ENCODE data around the gene CLCN4. TPM values are rescaled to one million over a fixed set of nuclear protein-coding genes. Genes with fewer than 3 reads are reported as not detected.

The CLCN4 gene
- polyA plus RNA-seq, 1 donor: 1.9 TPM

- Histone ChIP-seq H3K27ac (ENCODE audit: low read length) (no peak overlapping the region), H3K36me3 (ENCODE audit: control insufficient read depth, insufficient read depth, low read length) (no peaks in the 10 kb centered on the region), H3K27me3 (ENCODE audit: control insufficient read depth, insufficient read depth, low read length) (no peaks in the 10 kb centered on the region), H3K4me3 (ENCODE audit: low read length) (no peak overlapping the region), H3K9me3 (ENCODE audit: control insufficient read depth, low read depth, low read length) (no peaks in the 10 kb centered on the region), H3K4me1 (ENCODE audit: control insufficient read depth, insufficient read depth, low read length) (no peaks in the 10 kb centered on the region)
- DNase-seq: no peak
- no CpG with 5 or more reads among the region's 24 CpGs for WGBS (ENCODE audit: insufficient coverage, low lambda C conversion rate)
Measured at GRCh38 chrX:10213716-10214115, 56.9 kb downstream of the CLCN4 start.

GRCh38 chrX:10216208-10216607 is 59.4 kb downstream of the CLCN4 start:
- no peak for DNase-seq
- no CpG with 5 or more reads among the region's 8 CpGs for WGBS (ENCODE audit: insufficient coverage, low lambda C conversion rate)
- H3K4me3 ChIP-seq (ENCODE audit: low read length): no peak overlapping the region
- no peaks in the 10 kb centered on the region for H3K36me3 ChIP-seq (ENCODE audit: control insufficient read depth, insufficient read depth, low read length)
- no peaks in the 10 kb centered on the region for H3K4me1 ChIP-seq (ENCODE audit: control insufficient read depth, insufficient read depth, low read length)
- H3K27me3 ChIP-seq (ENCODE audit: control insufficient read depth, insufficient read depth, low read length): no peaks in the 10 kb centered on the region
- no peak overlapping the region for H3K27ac ChIP-seq (ENCODE audit: low read length)
- H3K9me3 ChIP-seq (ENCODE audit: control insufficient read depth, low read depth, low read length): no peaks in the 10 kb centered on the region

- Histone ChIP-seq H3K27ac (ENCODE audit: low read length) (no peak overlapping the region), H3K9me3 (ENCODE audit: control insufficient read depth, low read depth, low read length) (no peaks in the 10 kb centered on the region)
Measured at GRCh38 chrX:10217198-10217597, 60.4 kb downstream of the CLCN4 start.

GRCh38 chrX:10221651-10222050 is 64.9 kb downstream of the CLCN4 start:
- Histone ChIP-seq H3K36me3 (ENCODE audit: control insufficient read depth, insufficient read depth, low read length) (no peaks in the 10 kb centered on the region), H3K4me1 (ENCODE audit: control insufficient read depth, insufficient read depth, low read length) (no peaks in the 10 kb centered on the region), H3K4me3 (ENCODE audit: low read length) (no peak overlapping the region), H3K27me3 (ENCODE audit: control insufficient read depth, insufficient read depth, low read length) (no peaks in the 10 kb centered on the region), H3K9me3 (ENCODE audit: control insufficient read depth, low read depth, low read length) (no peaks in the 10 kb centered on the region), H3K27ac (ENCODE audit: low read length) (no peak overlapping the region)
- no CpG with 5 or more reads among the region's 6 CpGs for WGBS (ENCODE audit: insufficient coverage, low lambda C conversion rate)
- DNase-seq: no peak

More at GRCh38 chrX:10217198-10217597, 60.4 kb downstream of the CLCN4 start:
- WGBS (ENCODE audit: insufficient coverage, low lambda C conversion rate): no CpG with 5 or more reads among the region's 1 CpG
- Histone ChIP-seq H3K27me3 (ENCODE audit: control insufficient read depth, insufficient read depth, low read length) (no peaks in the 10 kb centered on the region), H3K4me1 (ENCODE audit: control insufficient read depth, insufficient read depth, low read length) (no peaks in the 10 kb centered on the region), H3K36me3 (ENCODE audit: control insufficient read depth, insufficient read depth, low read length) (no peaks in the 10 kb centered on the region), H3K4me3 (ENCODE audit: low read length) (no peak overlapping the region)
- DNase-seq: no peak

- H3K27ac ChIP-seq (ENCODE audit: low read length): no peak overlapping the region
- DNase-seq: no peak
- H3K36me3 ChIP-seq (ENCODE audit: control insufficient read depth, insufficient read depth, low read length): no peaks in the 10 kb centered on the region
- no peaks in the 10 kb centered on the region for H3K27me3 ChIP-seq (ENCODE audit: control insufficient read depth, insufficient read depth, low read length)
- H3K4me1 ChIP-seq (ENCODE audit: control insufficient read depth, insufficient read depth, low read length): no peaks in the 10 kb centered on the region
- H3K9me3 ChIP-seq (ENCODE audit: control insufficient read depth, low read depth, low read length): no peaks in the 10 kb centered on the region
- WGBS (ENCODE audit: insufficient coverage, low lambda C conversion rate): no CpG with 5 or more reads among the region's 12 CpGs
- no peak overlapping the region for H3K4me3 ChIP-seq (ENCODE audit: low read length)
Measured at GRCh38 chrX:10223276-10223675, 66.5 kb downstream of the CLCN4 start.

- Histone ChIP-seq H3K27ac (ENCODE audit: low read length) (no peak overlapping the region), H3K36me3 (ENCODE audit: control insufficient read depth, insufficient read depth, low read length) (no peaks in the 10 kb centered on the region), H3K4me3 (ENCODE audit: low read length) (no peak overlapping the region), H3K9me3 (ENCODE audit: control insufficient read depth, low read depth, low read length) (no peaks in the 10 kb centered on the region), H3K27me3 (ENCODE audit: control insufficient read depth, insufficient read depth, low read length) (no peaks in the 10 kb centered on the region), H3K4me1 (ENCODE audit: control insufficient read depth, insufficient read depth, low read length) (no peaks in the 10 kb centered on the region)
- WGBS (ENCODE audit: insufficient coverage, low lambda C conversion rate): no CpG with 5 or more reads among the region's 8 CpGs
- no peak for DNase-seq
Measured at GRCh38 chrX:10223781-10224180, 67.0 kb downstream of the CLCN4 start.

- DNase-seq: no peak
- no CpG with 5 or more reads among the region's 4 CpGs for WGBS (ENCODE audit: insufficient coverage, low lambda C conversion rate)
- H3K4me1 ChIP-seq (ENCODE audit: control insufficient read depth, insufficient read depth, low read length): no peaks in the 10 kb centered on the region
- no peaks in the 10 kb centered on the region for H3K27me3 ChIP-seq (ENCODE audit: control insufficient read depth, insufficient read depth, low read length)
- no peaks in the 10 kb centered on the region for H3K36me3 ChIP-seq (ENCODE audit: control insufficient read depth, insufficient read depth, low read length)
- H3K9me3 ChIP-seq (ENCODE audit: control insufficient read depth, low read depth, low read length): no peaks in the 10 kb centered on the region
- no peak overlapping the region for H3K4me3 ChIP-seq (ENCODE audit: low read length)
- no peak overlapping the region for H3K27ac ChIP-seq (ENCODE audit: low read length)
Measured at GRCh38 chrX:10230222-10230621, 73.4 kb downstream of the CLCN4 start.

GRCh38 chrX:10231461-10231860 is 74.7 kb downstream of the CLCN4 start:
- WGBS (ENCODE audit: insufficient coverage, low lambda C conversion rate): no CpG with 5 or more reads among the region's 4 CpGs
- Histone ChIP-seq H3K4me1 (ENCODE audit: control insufficient read depth, insufficient read depth, low read length) (no peaks in the 10 kb centered on the region), H3K4me3 (ENCODE audit: low read length) (no peak overlapping the region), H3K9me3 (ENCODE audit: control insufficient read depth, low read depth, low read length) (no peaks in the 10 kb centered on the region), H3K27ac (ENCODE audit: low read length) (no peak overlapping the region), H3K36me3 (ENCODE audit: control insufficient read depth, insufficient read depth, low read length) (no peaks in the 10 kb centered on the region), H3K27me3 (ENCODE audit: control insufficient read depth, insufficient read depth, low read length) (no peaks in the 10 kb centered on the region)
- no peak for DNase-seq

- Histone ChIP-seq H3K36me3 (ENCODE audit: control insufficient read depth, insufficient read depth, low read length) (no peaks in the 10 kb centered on the region), H3K9me3 (ENCODE audit: control insufficient read depth, low read depth, low read length) (no peaks in the 10 kb centered on the region), H3K4me3 (ENCODE audit: low read length) (no peak overlapping the region), H3K4me1 (ENCODE audit: control insufficient read depth, insufficient read depth, low read length) (no peaks in the 10 kb centered on the region), H3K27me3 (ENCODE audit: control insufficient read depth, insufficient read depth, low read length) (no peaks in the 10 kb centered on the region), H3K27ac (ENCODE audit: low read length) (no peak overlapping the region)
- DNase-seq: no peak
- WGBS (ENCODE audit: insufficient coverage, low lambda C conversion rate): no CpG with 5 or more reads among the region's 3 CpGs
Measured at GRCh38 chrX:10233173-10233572, 76.4 kb downstream of the CLCN4 start.

GRCh38 chrX:10233696-10234095 is 76.9 kb downstream of the CLCN4 start:
- no peak for DNase-seq
- Histone ChIP-seq H3K27ac (ENCODE audit: low read length) (no peak overlapping the region), H3K36me3 (ENCODE audit: control insufficient read depth, insufficient read depth, low read length) (no peaks in the 10 kb centered on the region), H3K27me3 (ENCODE audit: control insufficient read depth, insufficient read depth, low read length) (no peaks in the 10 kb centered on the region), H3K4me3 (ENCODE audit: low read length) (no peak overlapping the region), H3K9me3 (ENCODE audit: control insufficient read depth, low read depth, low read length) (no peaks in the 10 kb centered on the region), H3K4me1 (ENCODE audit: control insufficient read depth, insufficient read depth, low read length) (no peaks in the 10 kb centered on the region)
- WGBS (ENCODE audit: insufficient coverage, low lambda C conversion rate): no CpG with 5 or more reads among the region's 6 CpGs

- no peaks in the 10 kb centered on the region for H3K27me3 ChIP-seq (ENCODE audit: control insufficient read depth, insufficient read depth, low read length)
- no peak for DNase-seq
- WGBS (ENCODE audit: insufficient coverage, low lambda C conversion rate): no CpG with 5 or more reads among the region's 7 CpGs
- H3K36me3 ChIP-seq (ENCODE audit: control insufficient read depth, insufficient read depth, low read length): no peaks in the 10 kb centered on the region
- no peaks in the 10 kb centered on the region for H3K9me3 ChIP-seq (ENCODE audit: control insufficient read depth, low read depth, low read length)
- H3K4me1 ChIP-seq (ENCODE audit: control insufficient read depth, insufficient read depth, low read length): no peaks in the 10 kb centered on the region
- H3K27ac ChIP-seq (ENCODE audit: low read length): no peak overlapping the region
- no peak overlapping the region for H3K4me3 ChIP-seq (ENCODE audit: low read length)
Measured at GRCh38 chrX:10235851-10236250, 79.1 kb downstream of the CLCN4 start.

Data from large intestine (tissue), 3 donors.